RWPE1 (cell line): Measurements from ENCODE around the gene MRPS23.

Experiments
- CTCF ChIA-PET: fragments of 350-600 bp; sonication (Branson Sonifier 250); formaldehyde crosslinking; extraction: SDS; loops from one replicate; lab custom pipeline; 2021; lab: Yijun Ruan, JAX
- POLR2A ChIA-PET: fragments of 400-600 bp; formaldehyde crosslinking; extraction: SDS; loops from one replicate; lab custom pipeline; 2020; ENCODE audit warnings: antibody characterized with exemption; ENCODE audit not compliant: low non-redundant PET; lab: Yijun Ruan, JAX
- DNase-seq: peaks from one replicate; pipeline ENCODE4 v3.0.0; 2012; ENCODE audit warnings: low spot score
- H3K27ac ChIP-seq: fragments of 450-650 bp; 2 replicates; pipeline ENCODE4 v1.5.1; 2017
- CTCF ChIP-seq: fragments of 450-650 bp; conservative IDR thresholded peaks from 2 replicates; pipeline ENCODE4 v1.5.1; 2017; ENCODE audit warnings: low read depth, mild to moderate bottlenecking

The MRPS23 gene

GRCh38 chr17:57871863-57872262 lies 22.0 kb upstream of the MRPS23 start:
- no peak for DNase-seq
- ChIA-PET CTCF (interaction anchor here (0.6 kb wide), 1 partner anchor 9 kb away, joined by 4 read pairs; no protein-coding TSS in a partner anchor), POLR2A (no interaction called here)
- peak overlapping the region; percentile 97 for H3K27ac ChIP-seq
- TF ChIP-seq CTCF: no peak

- CTCF ChIA-PET: no interaction called here
- no peak for TF ChIP-seq CTCF
- peak overlapping the region; percentile 97 for H3K27ac ChIP-seq
- no peak for DNase-seq
- POLR2A ChIA-PET: no interaction called here
Measured at GRCh38 chr17:57871155-57871554, 21.3 kb upstream of the MRPS23 start.

- ChIA-PET POLR2A (no interaction called here), CTCF (interaction anchor here (0.8 to 1.0 kb wide), 2 partner anchors 37 to 242 kb away, joined by 3 read pairs; no protein-coding TSS in a partner anchor)
- peak overlapping the region; percentile 97 for H3K27ac ChIP-seq
- DNase-seq: no peak
- no peak for TF ChIP-seq CTCF
Measured at GRCh38 chr17:57870283-57870635, 20.4 kb upstream of the MRPS23 start.

- ChIA-PET CTCF (interaction anchor here (0.8 to 1.0 kb wide), 3 partner anchors 11 to 243 kb away, joined by 3 to 8 read pairs (median 3); no protein-coding TSS in a partner anchor), POLR2A (no interaction called here)
- peak; percentile 57 for DNase-seq
- TF ChIP-seq CTCF: no peak
- H3K27ac ChIP-seq: peak overlapping the region; percentile 97
Measured at GRCh38 chr17:57869617-57870282, 19.9 kb upstream of the MRPS23 start.

- CTCF ChIA-PET: interaction anchor here (0.5 to 1.1 kb wide), 6 partner anchors 11 to 790 kb away, joined by 3 to 8 read pairs (median 4); no protein-coding TSS in a partner anchor
- no peak for TF ChIP-seq CTCF
- H3K27ac ChIP-seq: peak overlapping the region; percentile 97
- POLR2A ChIA-PET: no interaction called here
- DNase-seq: no peak
Measured at GRCh38 chr17:57868910-57869616, 19.2 kb upstream of the MRPS23 start.

- ChIA-PET CTCF (interaction anchor here (0.5 to 2.0 kb wide), 6 partner anchors 10 to 789 kb away, joined by 3 to 9 read pairs (median 4); no protein-coding TSS in a partner anchor), POLR2A (no interaction called here)
- peak; percentile 59 for TF ChIP-seq CTCF
- peak overlapping the region; percentile 97 for H3K27ac ChIP-seq
- peak; percentile 98 for DNase-seq
Measured at GRCh38 chr17:57868007-57868909, 18.4 kb upstream of the MRPS23 start.
